GM23248 (cell line): ENCODE measurements around the gene ZFPM1. TPM values are rescaled to one million over a fixed set of nuclear protein-coding genes. Genes with fewer than 3 reads are reported as not detected.

ENCODE experiments used
- DNase-seq: peaks from one replicate; pipeline ENCODE4 v3.0.0-alpha.2; 2015
- H2AFZ ChIP-seq: fragments of 200-600 bp; sonication (generic); 2 replicates; pipeline ENCODE4 v1.6.1; 2016; ENCODE audit warnings: antibody characterized with exemption
- H3F3A ChIP-seq: fragments of 200-600 bp; sonication (generic); 2 replicates; pipeline ENCODE4 v1.6.1; 2016; ENCODE audit warnings: mild to moderate bottlenecking, antibody characterized with exemption, mixed run types; ENCODE audit not compliant: insufficient read depth
- H3K27ac ChIP-seq: fragments of 200-600 bp; sonication (generic); 2 replicates; pipeline ENCODE4 v1.5.1; 2016; ENCODE audit warnings: mild to moderate bottlenecking
- H3K27me3 ChIP-seq: fragments of 200-600 bp; sonication (generic); replicated peaks from 2 replicates; pipeline ENCODE4 v1.6.1; 2016; ENCODE audit warnings: mild to moderate bottlenecking; ENCODE audit not compliant: insufficient read depth
- H3K36me3 ChIP-seq: fragments of 200-600 bp; sonication (generic); 2 replicates; pipeline ENCODE4 v1.6.1; 2016; ENCODE audit warnings: low read depth, mild to moderate bottlenecking
- H3K4me1 ChIP-seq: fragments of 200-600 bp; sonication (generic); 2 replicates; pipeline ENCODE4 v1.6.1; 2016; ENCODE audit warnings: mild to moderate bottlenecking; ENCODE audit not compliant: insufficient read depth
- H3K4me2 ChIP-seq: fragments of 200-600 bp; sonication (generic); one replicate; pipeline ENCODE4 v1.6.1; 2016; ENCODE audit warnings: mild to moderate bottlenecking; ENCODE audit not compliant: unreplicated experiment
- H3K4me3 ChIP-seq: fragments of 200-600 bp; sonication (generic); 2 replicates; pipeline ENCODE4 v1.5.1; 2016; ENCODE audit warnings: mild to moderate bottlenecking
- H3K79me2 ChIP-seq: fragments of 200-600 bp; sonication (generic); 2 replicates; pipeline ENCODE4 v1.6.1; 2016; ENCODE audit warnings: mild to moderate bottlenecking; ENCODE audit not compliant: insufficient read depth
- H3K9ac ChIP-seq: fragments of 200-600 bp; sonication (generic); 2 replicates; pipeline ENCODE4 v1.6.1; 2016; ENCODE audit warnings: mild to moderate bottlenecking
- H3K9me2 ChIP-seq: fragments of 200-600 bp; sonication (generic); 2 replicates; pipeline ENCODE4 v1.6.1; 2016; ENCODE audit warnings: mixed run types, mild to moderate bottlenecking, moderate library complexity; ENCODE audit not compliant: insufficient read depth
- H3K9me3 ChIP-seq: fragments of 200-600 bp; sonication (generic); one replicate; pipeline ENCODE4 v1.6.1; 2017; ENCODE audit warnings: low read depth
- H4K20me1 ChIP-seq: fragments of 200-600 bp; sonication (generic); 2 replicates; pipeline ENCODE4 v1.6.0; 2016; ENCODE audit not compliant: insufficient read depth
- EZH2 ChIP-seq: fragments of 200-600 bp; sonication (generic); IDR thresholded peaks from 2 replicates; pipeline ENCODE4 v1.6.1; 2018; ENCODE audit warnings: antibody characterized with exemption, mild to moderate bottlenecking; ENCODE audit not compliant: insufficient read depth, poor library complexity, severe bottlenecking
- EZH2phosphoT487 ChIP-seq: fragments of 200-600 bp; sonication (generic); IDR thresholded peaks from 2 replicates; pipeline ENCODE4 v1.6.1; 2018; ENCODE audit warnings: antibody characterized with exemption, moderate library complexity, mild to moderate bottlenecking, low read depth; ENCODE audit not compliant: insufficient read depth
- WGBS, 2 experiments: methylation state at CpG; one replicate each; pipeline ENCODE4 v1.1.6; 2015 to 2017; ENCODE audit warnings: low lambda C conversion rate in 2 of 2, low coverage in 1 of 2; ENCODE audit errors: missing lambda C conversion rate in 2 of 2; 5-methylcytosine and 5-hydroxymethylcytosine counted together
- in situ Hi-C: fragments of 300-500 bp; cut with MboI; formaldehyde crosslinking; loops from 2 replicates; pipeline ENCODE4 v1.15.0; 2020
- polyA plus RNA-seq: library from polyadenylated mRNA; unstranded; fragments of >200 nt; fragmentation: Nextera tagmentation; extraction: Ambion mirVana; gene quantifications from 2 replicates; pipeline ENCODE4 v1.2.1, GENCODE V29; 2016
- total RNA-seq: library from RNA; depleted of rRNA; stranded (reverse); fragments of >200 nt; shearing (Covaris generic); gene quantifications from 2 replicates; pipeline ENCODE4 v1.2.3, GENCODE V29; 2014

Gene ZFPM1
- total and polyA plus RNA-seq, 2 experiments from 2014 or later = 0.06 to 2.4 TPM

- in situ Hi-C loops = loop anchor here (10.0 kb wide), 1 partner anchor 73 kb away; no protein-coding TSS in a partner anchor
- WGBS, 2 experiments = 54 to 55% methylated on average over 27 of the region's 30 CpGs
- Histone ChIP-seq H3K4me1 (no peaks in the 10 kb centered on the region), H3K4me2 (peak overlapping the region; percentile 47), H3K79me2 (no peaks in the 10 kb centered on the region), H3K9me3 (no peaks in the 10 kb centered on the region), H3K36me3 (no peaks in the 10 kb centered on the region), H2AFZ (peak overlapping the region; percentile 83), H3K9ac (peak overlapping the region; percentile 65; the same call in 1 of the 2 replicates), H3K9me2 (no peaks in the 10 kb centered on the region), H3K4me3 (no peak overlapping the region), H3K27me3 (no peaks in the 10 kb centered on the region; the same call in 1 of the 2 replicates), H4K20me1 (no peaks in the 10 kb centered on the region), H3F3A (no peaks in the 10 kb centered on the region), H3K27ac (no peak overlapping the region)
- no peak for TF ChIP-seq EZH2phosphoT487
- no peak for TF ChIP-seq EZH2
- no peak for DNase-seq
Measured at GRCh38 chr16:88451586-88452481, 1.2 kb upstream of the ZFPM1 start.

- Histone ChIP-seq H3K27me3 (no peaks in the 10 kb centered on the region), H3K9ac (peak overlapping the region; percentile 65), H3K79me2 (no peaks in the 10 kb centered on the region), H3K9me2 (no peaks in the 10 kb centered on the region), H3K27ac (no peak overlapping the region), H3F3A (no peaks in the 10 kb centered on the region), H2AFZ (peak overlapping the region; percentile 83), H4K20me1 (no peaks in the 10 kb centered on the region), H3K9me3 (no peaks in the 10 kb centered on the region), H3K4me3 (peak overlapping the region; percentile 79), H3K36me3 (no peaks in the 10 kb centered on the region), H3K4me2 (peak overlapping the region; percentile 47), H3K4me1 (no peaks in the 10 kb centered on the region)
- WGBS, 2 experiments = 8 to 14% methylated on average over 29 to 72 of the region's 72 CpGs
- no peak for TF ChIP-seq EZH2phosphoT487
- in situ Hi-C loops = loop anchor here (10.0 kb wide), 1 partner anchor 72 kb away; no protein-coding TSS in a partner anchor
- DNase-seq = peak; percentile 96
Measured at GRCh38 chr16:88452482-88453216, 431 bp upstream of the ZFPM1 start.

GRCh38 chr16:88453611-88454522 is 787 bp downstream of the ZFPM1 start:
- Histone ChIP-seq H3K9me2 (no peaks in the 10 kb centered on the region), H2AFZ (no peak overlapping the region; the same call in 1 of the 2 replicates), H3K27me3 (no peaks in the 10 kb centered on the region), H3K4me1 (no peaks in the 10 kb centered on the region), H3K9ac (peak overlapping the region; percentile 39; the same call in 1 of the 2 replicates), H3K4me3 (peak overlapping the region; percentile 70), H3K4me2 (peak overlapping the region; percentile 65), H3K9me3 (no peaks in the 10 kb centered on the region), H4K20me1 (no peaks in the 10 kb centered on the region), H3F3A (no peaks in the 10 kb centered on the region), H3K36me3 (no peaks in the 10 kb centered on the region), H3K79me2 (no peaks in the 10 kb centered on the region), H3K27ac (no peak overlapping the region)
- TF ChIP-seq EZH2phosphoT487 = no peak
- TF ChIP-seq EZH2 = no peak
- WGBS, 2 experiments = 3% methylated on average over 44 to 77 of the region's 89 CpGs
- in situ Hi-C loops = loop anchor here (10.0 kb wide), 1 partner anchor 71 kb away; no protein-coding TSS in a partner anchor
- peak; percentile 53 for DNase-seq

GRCh38 chr16:88454523-88454947 is 1.5 kb downstream of the ZFPM1 start:
- H3K79me2 ChIP-seq = no peaks in the 10 kb centered on the region
- H3K4me3 ChIP-seq = peak overlapping the region; percentile 70
- H3K4me1 ChIP-seq = no peaks in the 10 kb centered on the region
- H3K4me2 ChIP-seq = peak overlapping the region; percentile 65
- no peaks in the 10 kb centered on the region for H3K27me3 ChIP-seq
- in situ Hi-C loops = loop anchor here (10.0 kb wide), 1 partner anchor 70 kb away; no protein-coding TSS in a partner anchor
- WGBS, 2 experiments = 22 to 24% methylated on average over 15 to 18 of the region's 27 CpGs
- peak overlapping the region; percentile 32; the same call in 1 of the 2 replicates for H3K9ac ChIP-seq
- no peak overlapping the region for H3K27ac ChIP-seq
- TF ChIP-seq EZH2phosphoT487 (no peak), EZH2 (peak; percentile 48)
- no peaks in the 10 kb centered on the region for H3K9me2 ChIP-seq
- H4K20me1 ChIP-seq = no peaks in the 10 kb centered on the region
- no peaks in the 10 kb centered on the region for H3K36me3 ChIP-seq
- no peaks in the 10 kb centered on the region for H3K9me3 ChIP-seq
- DNase-seq = peak; percentile 30
- peak overlapping the region; percentile 55 for H2AFZ ChIP-seq
- no peaks in the 10 kb centered on the region for H3F3A ChIP-seq
